Heart left ventricle (tissue), 13 donors: ENCODE results near the gene HDAC4.

Source experiments
- CTCF ChIP-seq, 12 donors: fragments of 200-600 bp; sonication (generic) in 4 of 12; IDR thresholded peaks; one replicate each; pipeline versions ENCODE4 v1.5.0 to v1.8.0; 2018 to 2022; ENCODE audit warnings: antibody characterized with exemption in 12 of 12, mild to moderate bottlenecking in 5 of 12
- POLR2A ChIP-seq, 2 donors: fragments of 450-650 bp; IDR thresholded peaks; one replicate each; pipeline ENCODE4 v1.6.1; 2017; ENCODE audit warnings: antibody characterized with exemption in 2 of 2, mild to moderate bottlenecking in 2 of 2, moderate library complexity in 2 of 2
- donor health status: ischemic (EF 13 %, LVEDD 7.1; RV severe dilation, severe dysfunction).
- donor health status: DM: no; HTN: yes; CAD: no.
- donor health status: DM: no; HTN: no; CAD: no.
- donor health status: ischemic (EF 25% LVEDD 6.9; RV normal size, moderate dysfunction).
- donor health status: ischemic (EF 25% LVEDD 5.7; RV mildly dilated, moderate dysfunction).
- donor health status: ischemic (EF 35%, LVEDD 5.7; RV mildly dilated, moderate dysfunction).
- donor health status: nonischemic (EF 11% LVEDD 7.7; RV severe dilation, severe dysfunction).
- donor health status: DM: yes; HTN: yes; CAD: no.
- donor health status: PGD.
- donor health status: ischemic (EF 29% LVEDD 5.4; RV normal size, mild dysfunction).
- donor health status: nonischemic (EF 23%, LVEDD 6.1; RV moderate dilation, normal function).

DNA sequence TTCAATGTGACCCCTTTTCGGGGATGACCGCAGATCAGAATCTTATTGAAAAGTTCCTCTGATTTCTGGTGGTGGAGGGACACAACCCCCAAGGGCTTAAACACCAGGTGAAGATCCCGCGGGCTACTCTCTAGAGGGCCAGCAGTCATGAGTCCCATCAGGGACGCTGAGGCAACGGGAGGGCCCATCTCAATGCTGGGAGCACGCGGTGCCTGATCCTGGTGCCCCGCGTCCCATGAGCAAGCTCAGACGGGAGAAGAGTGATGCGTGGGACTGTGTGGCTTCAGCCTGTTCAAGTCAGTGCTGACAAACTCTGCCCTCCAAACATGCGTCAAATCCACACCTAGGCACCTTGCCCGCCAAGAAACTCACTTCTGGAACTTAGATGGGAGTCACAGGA, 328.0 kb downstream of the HDAC4 start:
- TF ChIP-seq CTCF (IDR thresholded peaks at IDR 0.05) (no peak), POLR2A (IDR thresholded peaks at IDR 0.05) (no peak)
